HG02610 (cell line): ENCODE results near the gene DDX39B.

ENCODE experiments used
- ATAC-seq: cut with Tn5 transposase; IDR thresholded peaks from one replicate; pipeline ENCODE4 v1.9.1; 2021; ENCODE audit warnings: mild to moderate bottlenecking, moderate library complexity; ENCODE audit not compliant: unreplicated experiment

Gene DDX39B

DNA sequence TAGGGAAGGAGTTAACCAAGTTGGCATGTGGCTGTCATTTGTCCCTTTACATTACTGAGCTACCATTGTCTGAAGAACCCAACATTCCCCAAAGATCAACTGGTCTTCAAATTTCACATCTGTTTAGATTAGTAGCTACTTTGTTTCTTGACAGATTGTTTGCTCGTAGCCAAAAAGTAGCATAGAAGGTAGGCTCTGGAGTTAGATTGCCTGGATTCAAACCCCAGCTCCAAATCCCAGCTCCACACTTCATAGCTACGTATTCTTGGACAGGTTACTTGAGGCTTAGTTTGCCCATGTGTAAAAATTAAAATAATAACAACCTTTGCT is 6.7 kb upstream of the DDX39B start:
- ATAC-seq, result no peak

GRCh38 chr6:31547727-31548543 is 6.1 kb upstream of the DDX39B start:
- no peak for ATAC-seq

DNA sequence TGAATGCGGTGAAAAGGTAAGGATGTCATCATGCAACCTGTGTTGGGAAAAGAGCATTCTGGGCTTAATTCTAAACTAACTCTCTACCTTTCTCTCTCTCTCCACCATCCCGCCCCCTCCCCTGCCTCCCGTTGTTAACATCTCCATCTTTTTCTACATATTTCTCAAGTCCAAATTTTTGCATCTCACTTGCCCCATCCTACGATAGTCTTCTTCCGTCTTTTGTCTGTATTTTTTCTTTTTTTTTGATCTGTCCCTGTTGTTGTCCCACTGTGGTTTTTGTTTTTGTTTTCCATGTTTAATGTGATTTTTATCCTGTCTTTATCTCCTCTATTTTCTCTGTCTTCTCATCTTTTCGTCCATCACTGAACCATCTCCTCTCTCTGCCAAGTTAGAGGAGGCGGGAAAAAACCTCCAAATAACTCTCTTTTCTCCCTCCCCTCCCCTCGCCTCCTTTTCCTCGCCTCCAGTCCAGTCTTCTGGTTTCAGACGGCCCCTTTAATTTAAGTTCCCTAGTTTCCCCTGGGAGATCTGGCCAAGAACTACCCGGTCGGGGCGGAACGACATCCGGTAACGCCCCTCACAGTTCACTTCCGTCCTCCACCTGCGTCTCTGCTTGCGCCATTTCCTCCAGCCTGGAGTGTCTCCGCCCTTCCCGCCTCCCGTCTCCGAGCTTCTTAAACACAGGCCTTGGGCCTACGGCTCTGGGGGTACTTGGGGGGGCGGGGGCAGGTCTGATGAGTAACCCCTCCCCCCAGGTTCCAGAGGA is 5.3 kb upstream of the DDX39B start, which contains the start of gene NFKBIL1:
Gene NFKBIL1 (plus strand): TSS at position 651 of the 769 bp plus-strand sequence. CDS start 87 bp downstream, at position 738.
- peak; percentile 75 for ATAC-seq

DNA sequence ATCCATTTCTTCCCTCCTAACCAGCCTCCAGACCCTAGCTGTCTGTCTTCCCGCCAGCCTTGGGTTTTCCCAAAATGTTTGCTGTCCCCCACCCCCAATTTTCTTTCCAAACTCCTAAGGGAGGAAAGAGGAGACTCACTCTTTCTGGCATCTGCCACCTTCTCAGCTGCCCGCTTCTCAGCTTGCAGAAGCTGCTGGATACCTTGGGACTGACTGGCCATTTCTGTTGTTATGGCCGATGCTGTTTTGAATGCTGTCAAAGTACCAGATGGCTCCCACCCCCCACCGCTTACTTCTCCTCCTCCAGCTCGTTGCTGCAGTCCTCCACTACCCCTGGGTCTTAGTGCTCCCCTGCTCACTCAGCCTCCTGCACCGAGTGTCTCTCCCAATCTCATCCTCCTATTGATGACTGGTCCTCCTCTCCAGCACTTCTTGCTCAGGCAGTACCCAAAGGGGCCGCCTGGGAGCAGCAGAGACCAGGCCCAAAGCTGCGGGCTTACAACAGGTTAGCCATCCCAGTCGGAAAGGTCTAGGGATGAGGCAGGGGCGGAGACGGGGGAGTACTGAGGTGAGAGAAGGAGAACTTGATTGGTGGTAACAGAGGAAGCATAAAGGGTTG is 4.6 kb upstream of the DDX39B start, which contains the start of gene ATP6V1G2:
Gene ATP6V1G2 (minus strand): TSS at position 270 of the 619 bp plus-strand sequence. CDS start 49 bp downstream, at position 221.
- ATAC-seq, result peak; percentile 38

DNA sequence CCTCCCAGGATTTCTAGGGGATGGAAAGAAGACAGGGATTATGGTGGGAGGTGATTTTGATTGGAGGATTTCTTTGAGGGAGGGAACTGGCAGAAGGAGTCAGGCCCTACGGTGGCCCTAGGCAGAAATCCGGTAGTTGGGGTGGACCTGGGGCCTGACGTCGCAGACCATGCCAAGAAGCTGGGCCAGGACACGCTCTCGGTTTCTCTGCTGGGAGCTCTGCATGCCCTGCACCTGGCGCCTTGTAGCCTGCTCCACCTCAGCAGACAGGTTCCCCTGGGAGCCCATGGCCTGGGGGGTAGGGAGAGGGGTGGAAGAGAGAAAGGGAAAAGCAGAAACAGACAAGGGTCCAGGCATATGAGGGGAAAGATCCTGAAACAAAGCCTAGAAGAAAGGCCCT is 3.5 kb upstream of the DDX39B start:
- no peak for ATAC-seq

DNA sequence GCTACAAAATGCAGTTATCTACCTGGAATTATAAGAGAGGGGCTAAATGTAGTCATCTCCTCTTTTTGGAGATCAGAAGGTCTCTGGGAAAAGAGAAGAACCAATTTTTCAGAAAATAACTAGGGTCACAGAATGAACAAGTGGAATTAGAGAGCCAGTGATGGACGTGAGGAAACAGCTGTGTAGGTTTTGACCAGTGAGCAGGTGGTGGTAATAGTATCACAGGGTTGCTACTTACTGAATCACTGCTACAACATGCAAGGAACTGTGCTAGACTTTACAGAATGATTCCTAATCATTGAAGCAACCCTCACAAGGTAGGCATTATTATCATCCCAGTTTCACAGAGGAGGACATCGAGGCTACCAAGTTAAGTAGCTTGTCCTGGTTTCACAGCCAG is 2.9 kb upstream of the DDX39B start:
- ATAC-seq, result no peak

DNA sequence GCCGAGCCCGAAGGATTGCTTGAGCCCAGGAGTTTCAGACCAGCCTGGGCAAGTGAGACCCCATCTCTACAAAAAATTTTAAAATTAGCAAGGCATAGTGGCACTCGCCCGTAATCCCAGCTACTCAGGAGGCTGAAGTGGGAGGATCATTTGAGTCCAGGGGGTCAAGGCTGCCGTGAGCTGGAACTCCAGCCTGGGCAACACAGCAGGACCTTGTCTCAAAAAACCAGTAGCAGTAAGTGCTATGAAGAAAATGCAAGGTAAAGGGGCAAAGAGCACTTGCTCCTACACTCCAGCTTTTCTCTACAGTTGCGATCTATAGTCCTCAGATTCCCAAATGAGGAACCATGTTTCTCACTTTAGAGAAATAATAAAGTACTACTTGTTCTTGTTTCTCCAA is 1.8 kb upstream of the DDX39B start:
- ATAC-seq, result no peak

GRCh38 chr6:31541059-31541657 is 645 bp downstream of the DDX39B start:
- ATAC-seq, result no peak

GRCh38 chr6:31540640-31541039 is 1.2 kb downstream of the DDX39B start:
- ATAC-seq, result no peak

DNA sequence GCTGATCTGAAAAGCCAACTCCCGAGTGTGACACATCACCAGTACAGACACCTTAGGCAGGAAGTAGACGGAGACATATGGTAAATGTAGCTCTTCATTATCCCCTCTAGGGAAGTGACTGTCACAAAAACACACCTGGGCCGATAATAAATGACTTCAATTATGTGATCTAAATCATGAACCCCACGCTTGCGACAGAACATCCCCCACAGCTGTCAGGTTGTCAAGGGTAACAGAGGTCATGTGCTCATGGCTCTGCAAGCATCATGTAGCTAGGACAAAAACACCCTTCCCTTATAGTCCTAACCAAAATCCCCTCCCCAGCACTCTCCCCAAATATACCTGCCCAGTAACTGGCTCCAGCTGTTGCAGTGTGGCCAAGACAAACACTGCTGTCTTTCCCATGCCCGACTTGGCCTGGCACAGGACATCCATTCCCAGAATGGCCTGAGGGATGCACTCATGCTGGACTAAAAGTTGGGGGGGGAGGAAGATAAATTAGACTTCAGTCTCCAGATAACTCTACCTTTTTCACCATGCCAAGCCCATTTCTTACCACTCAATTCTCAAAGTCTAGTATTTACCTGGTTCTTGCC is 2.9 kb downstream of the DDX39B start:
- no peak for ATAC-seq

DNA sequence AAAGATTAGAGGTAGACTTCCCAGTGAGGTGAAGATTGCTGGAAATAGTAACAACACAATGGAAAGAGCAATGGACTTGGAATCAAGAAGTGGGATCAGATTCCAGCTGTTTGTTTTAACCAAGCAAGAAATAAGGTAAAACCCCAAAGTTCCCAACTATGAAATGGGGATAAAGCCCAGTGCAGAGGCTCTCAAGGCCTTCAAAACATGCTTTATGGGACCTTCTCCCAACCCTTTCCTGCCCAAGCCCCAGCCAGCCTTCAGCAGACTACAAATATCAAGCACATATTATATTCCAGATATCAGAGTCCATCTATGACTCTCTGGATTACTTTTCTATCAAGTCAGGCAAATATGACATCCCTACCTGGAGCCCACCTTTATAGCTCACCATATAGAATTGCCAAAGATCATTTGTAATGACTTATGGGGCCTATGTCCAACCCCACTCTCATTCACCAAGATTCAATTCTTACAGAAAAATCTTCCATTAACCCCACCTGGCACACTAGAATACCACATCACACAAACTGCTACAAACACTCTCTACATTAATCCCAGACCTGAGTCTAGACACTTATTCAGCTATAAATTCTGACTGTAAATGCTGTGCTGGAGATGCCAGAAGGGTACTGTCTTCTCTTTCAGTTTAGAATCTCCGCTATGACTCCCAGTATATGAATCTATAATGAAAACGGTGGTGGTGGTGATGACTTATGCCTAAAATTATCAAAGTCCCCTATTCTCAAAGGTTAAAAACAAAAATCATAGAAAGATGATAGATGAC is 6.1 kb downstream of the DDX39B start:
- ATAC-seq, result no peak

DNA sequence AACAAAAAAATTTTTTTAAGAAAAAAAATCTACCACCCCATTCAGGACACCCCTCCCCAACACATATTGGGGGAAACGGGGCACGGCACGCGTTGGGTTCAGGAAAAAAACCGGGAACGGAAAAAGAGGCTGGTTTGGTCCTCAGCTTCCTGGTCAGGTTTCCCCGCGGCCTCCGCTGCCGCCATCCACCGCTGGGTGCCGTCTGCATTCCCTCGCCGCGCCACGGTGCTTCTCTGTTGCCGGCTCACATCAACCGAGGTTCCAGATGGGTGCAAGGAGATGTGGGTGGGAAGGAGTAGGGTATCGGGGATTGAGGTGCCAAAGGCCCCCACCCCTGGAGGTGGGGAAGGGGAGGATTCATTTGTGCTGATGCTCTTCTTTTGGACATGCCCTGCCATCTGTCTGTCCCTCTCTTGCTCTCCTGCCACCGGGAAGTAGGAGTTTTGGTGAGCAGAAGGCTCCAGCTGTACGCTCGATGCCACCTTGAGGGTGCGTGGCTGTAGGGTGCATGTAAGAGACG is 7.2 kb downstream of the DDX39B start:
- ATAC-seq, result no peak

- ATAC-seq, result no peak
Observed at GRCh38 chr6:31534011-31534410, 7.8 kb downstream of the DDX39B start.

DNA sequence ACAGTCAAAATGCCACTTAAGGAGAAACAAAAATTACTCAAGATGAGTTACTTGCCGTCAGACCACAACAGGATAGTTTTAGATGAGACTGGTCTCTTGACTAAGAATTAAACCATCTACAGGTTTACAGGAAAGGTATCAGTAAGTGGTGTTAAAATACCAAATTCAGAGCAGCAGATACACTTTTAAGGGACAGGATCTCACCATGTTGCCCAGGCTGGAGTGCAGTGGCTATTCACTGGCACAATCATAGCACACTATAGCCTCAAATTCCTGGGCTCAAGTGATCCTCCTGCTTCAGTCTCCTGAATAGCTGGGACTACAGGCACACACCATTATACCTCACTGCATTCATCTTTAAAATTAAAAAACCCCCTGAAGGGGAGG is 8.4 kb downstream of the DDX39B start:
- no peak for ATAC-seq

DNA sequence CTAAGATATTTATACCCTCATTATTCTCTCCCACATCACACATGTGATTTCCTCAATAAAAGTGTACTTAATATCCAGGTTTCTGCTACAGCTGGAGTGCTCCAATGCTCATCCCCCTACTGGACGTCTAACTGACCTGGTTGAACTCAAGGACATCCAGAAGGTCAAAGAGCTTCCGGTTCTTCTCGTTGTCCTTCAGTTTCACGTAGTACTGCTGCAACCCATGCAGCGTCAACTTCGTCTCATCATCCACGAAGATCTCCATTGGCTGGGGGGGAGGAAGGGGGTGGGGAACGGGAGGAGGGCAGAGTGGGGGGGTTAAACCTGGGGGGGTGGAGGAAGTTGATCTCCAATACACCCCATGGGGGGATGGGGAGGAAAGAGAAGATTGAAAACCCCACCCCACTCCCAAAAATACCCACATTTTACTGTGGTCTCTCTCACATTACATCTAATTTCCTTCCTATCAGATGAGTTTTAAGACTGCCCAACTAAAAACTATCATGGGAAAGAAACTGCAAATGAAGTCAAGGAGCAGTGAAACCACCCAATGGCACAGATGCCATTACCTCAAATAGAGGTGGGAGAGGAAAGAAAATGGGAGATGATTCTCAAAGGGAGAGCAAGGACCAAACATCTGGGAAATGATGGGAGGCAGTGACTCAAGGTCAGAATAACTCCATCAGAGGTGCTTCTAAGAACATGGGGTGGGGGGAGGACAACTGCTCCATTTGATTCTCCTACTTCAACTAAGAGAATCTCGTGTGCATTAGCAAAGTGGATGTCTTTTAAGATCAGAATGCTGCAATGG is 9.0 kb downstream of the DDX39B start:
- no peak for ATAC-seq

GRCh38 chr6:31531771-31532643 is 9.8 kb downstream of the DDX39B start:
- no peak for ATAC-seq

DNA sequence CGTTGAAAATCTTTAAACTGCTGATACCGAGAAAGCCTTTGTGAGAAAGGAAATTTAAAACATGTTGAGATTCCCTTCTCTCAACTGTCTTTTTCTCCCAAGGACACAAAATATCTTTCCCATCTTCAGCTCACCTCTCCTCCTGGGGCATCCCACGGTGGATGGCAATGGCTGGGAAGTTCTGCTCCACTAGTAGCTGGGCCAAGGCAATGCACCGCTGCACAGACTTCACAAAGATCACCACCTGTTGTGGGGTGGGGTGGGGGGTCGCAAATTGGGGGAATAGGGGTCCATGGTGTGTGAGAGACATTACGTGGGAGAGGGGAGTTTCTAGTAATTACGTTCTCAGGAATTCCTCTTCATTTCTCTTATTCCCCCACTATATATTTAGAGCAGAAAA is 10.6 kb downstream of the DDX39B start:
- ATAC-seq, result no peak

- ATAC-seq, result no peak
Observed at GRCh38 chr6:31530659-31531058, 11.1 kb downstream of the DDX39B start.
